Hypothalamus (tissue), 51 donors: Measurements from ENCODE around the gene SOCS1.

ENCODE experiments used
- DNase-seq, 51 donors: peaks; one replicate each; lab custom pipeline; 2025; lab: John Stamatoyannopoulos, UW

The SOCS1 gene

DNA sequence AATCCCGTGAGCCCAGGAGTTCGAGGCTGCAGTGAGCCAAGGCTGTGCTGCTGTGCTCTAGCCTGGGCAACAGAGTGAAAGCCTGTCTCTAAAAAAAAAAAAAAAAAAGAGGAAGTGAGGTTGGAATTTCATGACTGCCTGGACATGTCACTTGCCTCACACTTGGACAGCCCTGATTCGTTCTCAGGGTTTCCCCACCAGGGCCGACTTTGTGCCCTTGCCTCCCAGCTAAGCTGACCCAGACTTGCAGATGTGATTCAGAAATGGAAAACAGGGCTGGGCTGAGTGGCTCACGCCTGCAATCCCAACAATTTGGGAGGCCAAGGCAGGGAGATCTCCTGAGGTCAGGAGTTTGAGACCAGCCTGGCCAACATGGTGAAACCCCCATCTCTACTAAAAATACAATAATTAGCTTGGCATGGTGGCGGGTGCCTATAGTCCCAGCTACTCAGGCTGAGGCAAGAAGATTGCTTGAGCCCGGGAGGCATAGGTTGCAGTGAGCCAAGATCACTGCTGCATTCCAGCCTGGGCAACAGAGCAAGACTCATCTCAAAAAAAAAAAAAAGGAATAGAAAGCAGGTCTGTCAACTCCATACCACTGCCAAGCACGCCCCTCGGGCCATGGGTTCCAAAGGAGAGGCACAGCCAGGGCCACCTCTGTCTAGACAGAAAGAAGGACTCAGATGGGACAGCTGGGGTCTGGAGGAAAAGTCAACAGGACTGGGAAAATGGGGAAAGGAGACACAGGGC, 46.9 kb downstream of the SOCS1 start:
- DNase-seq: no peak

DNA sequence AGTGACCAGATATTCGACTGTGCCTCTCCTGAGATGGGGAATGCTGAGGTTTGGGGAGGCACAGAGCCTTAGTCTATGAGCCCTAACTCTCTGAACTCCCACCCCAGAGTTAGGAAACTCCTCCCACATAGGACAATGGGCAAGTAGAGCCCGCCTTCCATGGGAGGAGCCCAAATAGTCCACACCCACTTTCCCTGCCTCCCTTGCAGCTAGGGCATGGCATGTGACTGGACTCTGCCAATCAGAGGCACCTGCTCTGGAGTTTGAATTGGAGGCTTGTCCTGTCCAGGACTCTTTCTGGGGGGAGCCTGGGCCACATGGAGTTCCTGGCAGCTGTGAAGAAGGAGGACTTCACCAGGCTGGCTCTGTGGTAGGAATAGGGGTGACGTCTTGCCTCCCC, 48.4 kb downstream of the SOCS1 start:
- no peak for DNase-seq

DNA sequence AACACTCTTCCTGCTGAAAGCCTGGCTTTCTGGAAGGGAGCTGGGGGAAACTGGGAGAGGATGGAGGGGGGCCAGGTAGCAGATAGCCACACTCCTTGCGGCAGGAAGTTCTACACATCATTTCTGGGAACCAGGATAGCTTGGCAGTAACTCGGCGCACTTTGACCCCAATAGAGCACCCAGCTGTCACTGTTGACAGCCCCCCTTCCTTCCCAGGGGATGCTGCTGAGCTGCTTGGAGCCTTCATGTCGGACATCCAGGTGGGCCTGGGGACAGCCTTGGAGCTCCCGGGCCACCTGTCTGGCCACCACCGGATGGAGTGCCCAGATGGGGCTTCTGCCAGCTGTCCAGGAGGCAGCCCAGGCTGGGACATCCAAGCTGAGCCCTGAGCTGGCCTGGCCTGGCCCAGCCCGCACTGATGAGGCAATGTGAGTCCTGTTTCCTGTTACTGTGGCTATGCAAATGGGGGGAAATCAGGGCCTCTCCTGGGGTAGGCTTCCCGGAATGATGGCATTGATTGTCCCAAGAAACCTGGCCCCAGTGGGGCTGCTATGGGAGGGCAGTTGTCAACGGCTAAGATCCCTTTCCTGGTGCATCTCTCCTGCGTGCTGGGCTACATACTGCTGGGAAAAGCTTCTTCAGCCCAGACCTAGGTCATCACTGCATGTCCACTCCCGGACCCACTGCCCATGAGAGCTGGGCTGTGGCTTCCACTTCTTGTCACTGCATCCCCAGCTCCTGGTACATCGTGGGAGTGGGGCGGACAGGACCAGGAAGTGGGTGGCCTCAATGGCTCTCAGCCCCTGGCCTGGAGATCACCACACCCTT, 50.0 kb downstream of the SOCS1 start:
- no peak for DNase-seq

DNA sequence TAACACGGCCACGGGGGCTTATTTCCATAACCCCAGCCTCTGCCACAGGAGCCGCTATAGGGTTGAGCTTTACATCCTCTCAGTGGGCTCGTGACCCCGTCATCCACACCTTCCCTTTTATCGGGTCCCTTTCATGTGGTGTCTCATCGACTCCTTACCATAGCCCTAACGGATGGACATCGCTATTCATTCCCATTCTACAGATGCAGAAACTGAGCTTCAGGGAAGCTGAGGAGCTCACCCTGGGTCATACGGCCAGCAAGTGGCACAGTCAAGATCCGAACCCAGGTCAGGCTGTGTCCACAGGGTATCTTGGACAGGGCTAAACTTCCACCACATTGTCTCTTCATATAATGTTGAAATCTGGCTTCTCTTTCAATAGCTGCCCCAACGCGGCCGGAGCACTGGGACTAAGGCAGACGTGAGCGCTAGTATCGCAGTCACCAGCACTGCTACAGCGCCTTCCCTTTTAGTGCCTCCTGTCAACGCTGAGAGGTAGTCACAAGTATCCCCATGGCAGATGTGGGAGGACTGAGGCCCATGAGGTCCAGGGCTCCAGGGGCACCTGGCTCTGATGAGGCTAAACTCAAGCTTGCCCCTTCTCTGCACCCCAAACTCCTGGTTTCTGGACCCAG, 50.8 kb downstream of the SOCS1 start:
- no peak for DNase-seq

DNA sequence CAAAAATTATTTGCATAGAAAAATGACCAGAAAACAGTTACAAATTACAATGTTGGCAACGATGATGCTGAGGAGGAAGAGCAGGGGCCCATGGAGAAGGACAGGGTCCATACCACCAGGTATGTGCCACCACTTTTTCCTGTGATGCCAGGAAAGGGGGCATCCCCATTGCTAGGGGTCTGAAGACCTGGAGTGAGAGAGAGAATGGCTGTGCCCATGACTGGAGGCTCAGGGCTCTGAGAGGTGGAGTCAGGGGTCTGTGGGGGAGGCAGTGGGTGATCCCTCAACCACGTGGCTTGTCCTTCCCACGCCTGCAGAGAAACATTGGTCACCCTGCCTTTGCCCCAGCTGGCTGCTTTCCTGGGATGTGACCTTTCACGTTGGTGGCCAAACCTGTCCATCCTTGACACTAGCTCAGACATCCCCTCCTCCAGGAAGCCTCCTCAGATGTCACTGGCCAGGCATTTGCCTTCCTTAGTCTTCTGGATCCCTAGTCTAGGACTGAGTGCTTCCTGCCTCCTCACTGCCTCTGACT, 51.4 kb downstream of the SOCS1 start:
- no peak for DNase-seq
